ENCODE measurements around the gene LRBA. TPM values are rescaled to one million over a fixed set of nuclear protein-coding genes. Genes with fewer than 3 reads are reported as not detected.

The LRBA gene
- total and polyA plus RNA-seq, 2 of the 4 experiments (the other 2 are of a cell fraction), result 10.2 to 51.6 TPM

GRCh38 chr4:150482581-150482980 is 532.5 kb downstream of the LRBA start:
- BruUV-seq (replicated peaks), result no TSS peak
- Histone ChIP-seq H2BK15ac (ENCODE audit: low read depth, low read length) (no peak overlapping the region), H3K18ac (ENCODE audit: low read depth, low read length) (no peak overlapping the region), H3K9me3 (ENCODE audit: control insufficient read depth, insufficient read depth, low read length) (no peaks in the 10 kb centered on the region), H2AFZ (replicated peaks; ENCODE audit: low read length, poor library complexity) (no peak overlapping the region), H3K4ac (ENCODE audit: low read depth, low read length) (no peak overlapping the region), H3K56ac (ENCODE audit: extremely low read depth, insufficient read depth, low read length) (no peak overlapping the region), H3K27ac (ENCODE audit: insufficient read depth, low read length) (no peak overlapping the region), H2AK5ac (ENCODE audit: low read depth, low read length) (no peak overlapping the region), H3K4me2 (ENCODE audit: low read depth, low read length) (no peak overlapping the region), H3K4me1 (ENCODE audit: control insufficient read depth, insufficient read depth, low read length) (no peaks in the 10 kb centered on the region), H3K79me1 (ENCODE audit: low read depth in 1 of 2, low read length in 2 of 2) (no peaks in the 10 kb centered on the region), H3K9ac (ENCODE audit: low read depth, low read length) (no peak overlapping the region), H2BK120ac (ENCODE audit: low read depth, low read length) (no peak overlapping the region), H3K36me3 (ENCODE audit: control insufficient read depth, insufficient read depth, low read length) (no peaks in the 10 kb centered on the region), H3K9me1 (ENCODE audit: insufficient read depth, low read length) (no peaks in the 10 kb centered on the region), H3K14ac (replicated peaks; ENCODE audit: low read depth, low read length) (no peak overlapping the region), H4K20me1 (ENCODE audit: insufficient read depth, low read length) (no peaks in the 10 kb centered on the region), H2BK20ac (ENCODE audit: low read depth, low read length) (no peak overlapping the region), H3K4me3 (ENCODE audit: insufficient read depth, low read depth, low read length) (no peak overlapping the region), H2BK5ac (ENCODE audit: low read depth, low read length, poor library complexity, severe bottlenecking) (no peak overlapping the region), H2AK9ac (replicated peaks; ENCODE audit: low read depth, low read length, poor library complexity) (no peak overlapping the region), H3K23ac (ENCODE audit: low read depth, low read length) (no peak overlapping the region), H4K8ac (ENCODE audit: low read depth in 2 of 2, low read length in 2 of 2) (no peak overlapping the region), H4K91ac (ENCODE audit: insufficient read depth, low read depth, low read length) (no peak overlapping the region), H3K27me3 (ENCODE audit: control insufficient read depth, insufficient read depth, low read length) (no peaks in the 10 kb centered on the region), H4K5ac (ENCODE audit: low read depth, low read length) (no peak overlapping the region)
- in situ Hi-C loops (cut with MboI; ENCODE audit: low sequenced_read_pairs), result no loop called here
- no CpG with 5 or more reads among the region's 4 CpGs for WGBS, 2 experiments (ENCODE audit: extremely low coverage in 2 of 2, insufficient read length in 1 of 2)
- ATAC-seq (ENCODE audit: low read depth) (no peak), DNase-seq (no peak)
- TF ChIP-seq CHD1 (IDR thresholded peaks at IDR 0.05; ENCODE audit: low read depth, low read length) (no peak), CTCF (conservative IDR thresholded peaks at IDR 0.05; ENCODE audit: low read depth, low read length) (no peak), MAFK (IDR thresholded peaks at IDR 0.05; ENCODE audit: low read depth, low read length) (no peak), FOS (IDR thresholded peaks at IDR 0.05; ENCODE audit: low read depth, low read length) (no peak), NFE2L2 (IDR thresholded peaks at IDR 0.05; ENCODE audit: low read depth, low read length) (no peak)
- POLR2A ChIA-PET (ENCODE audit: unreplicated experiment), result no interaction called here
- intact Hi-C loops (cut with micrococcal nuclease), result no loop called here
- CTCF ChIA-PET, result interaction anchor here (0.6 kb wide), 1 partner anchor 68 kb away, joined by 4 read pairs; no protein-coding TSS in a partner anchor
- dilution Hi-C loops (cut with HindIII; ENCODE audit: low sequenced_read_pairs, unreplicated experiment), result no loop called here
